CD14-positive monocyte (primary cell): ENCODE results near the gene CERS4. TPM values are rescaled to one million over a fixed set of nuclear protein-coding genes. Genes with fewer than 3 reads are reported as not detected.
"Not testable (repeated sequence)": the region's sequence is repeated elsewhere in the genome, so short reads cannot be mapped to it uniquely, and the experiment has no call there.

Experiments used
- DNase-seq, 3 donors: peaks; one replicate each; pipeline ENCODE4 v3.0.0-alpha.2; 2011 to 2022
- H2AFZ ChIP-seq: 2 replicates; pipeline ENCODE4 v1.6.0; 2012; ENCODE audit warnings: mild to moderate bottlenecking, low read depth, low read length, inconsistent platforms; ENCODE audit not compliant: insufficient read depth, poor library complexity, severe bottlenecking
- H3K27ac ChIP-seq, 2 donors: 1 replicate in 1 of 2; 2 replicates in 1 of 2; pipeline ENCODE4 v1.5.1; 2012 to 2013; ENCODE audit warnings: low read length in 2 of 2, control low read depth in 1 of 2, inconsistent platforms in 1 of 2, low read depth in 1 of 2, mild to moderate bottlenecking in 1 of 2
- H3K27me3 ChIP-seq, 2 donors: one replicate each; pipeline versions ENCODE4 v1.6.0 to v1.6.1; 2011 to 2013; ENCODE audit warnings: low read length in 2 of 2; ENCODE audit not compliant: control insufficient read depth in 2 of 2, insufficient read depth in 2 of 2
- H3K36me3 ChIP-seq, 2 donors: replicated peaks in 1 of 2; 1 replicate in 1 of 2; 2 replicates in 1 of 2; pipeline versions ENCODE4 v1.5.1 to v1.6.1; 2012 to 2013; ENCODE audit warnings: low read length in 2 of 2, control low read depth in 1 of 2, inconsistent platforms in 1 of 2, mild to moderate bottlenecking in 1 of 2; ENCODE audit not compliant: insufficient read depth in 2 of 2, control insufficient read depth in 1 of 2
- H3K4me1 ChIP-seq, 2 donors: 1 replicate in 1 of 2; 2 replicates in 1 of 2; pipeline versions ENCODE4 v1.5.1 to v1.6.1; 2012 to 2013; ENCODE audit warnings: low read length in 2 of 2, control low read depth in 1 of 2, inconsistent platforms in 1 of 2, mild to moderate bottlenecking in 1 of 2, moderate library complexity in 1 of 2; ENCODE audit not compliant: insufficient read depth in 2 of 2, control insufficient read depth in 1 of 2
- H3K4me2 ChIP-seq: replicated peaks from 2 replicates; pipeline ENCODE3; 2012; ENCODE audit warnings: low read length, moderate library complexity, mild to moderate bottlenecking; ENCODE audit not compliant: poor library complexity, severe bottlenecking; ENCODE audit errors: extremely low read depth
- H3K4me3 ChIP-seq, 3 experiments: fragments of 200-600 bp in 1 of 3; sonication (generic) in 1 of 3; replicated peaks in 1 of 3; 1 replicate in 2 of 3; 2 replicates in 1 of 3; pipeline ENCODE4 v1.5.1; 2011 to 2013; ENCODE audit warnings: low read length in 3 of 3, mild to moderate bottlenecking in 3 of 3, control low read depth in 2 of 3, low read depth in 2 of 3, inconsistent platforms in 1 of 3, moderate library complexity in 1 of 3
- H3K79me2 ChIP-seq: 2 replicates; pipeline ENCODE4 v1.6.0; 2012; ENCODE audit warnings: mild to moderate bottlenecking, control low read depth, inconsistent platforms, low read length, moderate library complexity; ENCODE audit not compliant: insufficient read depth
- H3K9ac ChIP-seq: 2 replicates; pipeline ENCODE4 v1.6.0; 2017; ENCODE audit warnings: low read length, mild to moderate bottlenecking; ENCODE audit not compliant: insufficient read depth, poor library complexity, severe bottlenecking
- H3K9me3 ChIP-seq, 2 donors: replicated peaks in 1 of 2; 1 replicate in 1 of 2; 2 replicates in 1 of 2; pipeline versions ENCODE4 v1.5.1 to v1.6.1; 2012 to 2013; ENCODE audit warnings: low read length in 2 of 2, control low read depth in 1 of 2; ENCODE audit not compliant: control insufficient read depth in 1 of 2, insufficient read depth in 1 of 2
- H4K20me1 ChIP-seq: 2 replicates; pipeline ENCODE4 v1.6.0; 2012; ENCODE audit warnings: mild to moderate bottlenecking, low read length, control low read depth, moderate library complexity; ENCODE audit not compliant: insufficient read depth
- H3K27ac Mint-ChIP-seq, 7 donors: one replicate each; pipeline ENCODE4 v1.8.0; 2020; ENCODE audit warnings: mild to moderate bottlenecking in 7 of 7, mixed read lengths in 7 of 7, moderate library complexity in 6 of 7, inconsistent platforms in 2 of 7
- H3K27me3 Mint-ChIP-seq, 3 donors: one replicate each; pipeline ENCODE4 v1.8.0; 2021 to 2022; ENCODE audit warnings: low read depth in 3 of 3, mild to moderate bottlenecking in 3 of 3, mixed read lengths in 3 of 3, moderate library complexity in 3 of 3, inconsistent platforms in 1 of 3
- H3K36me3 Mint-ChIP-seq, 2 donors: one replicate each; pipeline ENCODE4 v1.8.0; 2020; ENCODE audit warnings: mixed read lengths in 2 of 2, inconsistent platforms in 1 of 2, mild to moderate bottlenecking in 1 of 2
- H3K4me1 Mint-ChIP-seq: one replicate; pipeline ENCODE4 v1.8.0; 2020; ENCODE audit warnings: mild to moderate bottlenecking, mixed read lengths
- H3K4me3 Mint-ChIP-seq, 2 donors: one replicate each; pipeline ENCODE4 v1.8.0; 2020; ENCODE audit warnings: mild to moderate bottlenecking in 2 of 2, mixed read lengths in 2 of 2, moderate library complexity in 1 of 2
- H3K9me3 Mint-ChIP-seq, 7 donors: one replicate each; pipeline ENCODE4 v1.8.0; 2020 to 2022; ENCODE audit warnings: mixed read lengths in 7 of 7, mild to moderate bottlenecking in 6 of 7, moderate library complexity in 6 of 7, inconsistent platforms in 2 of 7
- WGBS: methylation state at CpG from one replicate; pipeline ENCODE4 v1.1.5; 2013; ENCODE audit warnings: missing lambda C conversion rate; ENCODE audit not compliant: insufficient coverage; 5-methylcytosine and 5-hydroxymethylcytosine counted together
- intact Hi-C, 2 donors: fragments of 100-400 bp; cut with micrococcal nuclease; formaldehyde crosslinking; loops; one replicate each; pipeline versions ENCODE4 v1.15.0 to v1.15.1; 2023
- polyA plus RNA-seq, 3 donors: library from polyadenylated mRNA; depleted of rRNA in 1 of 3; unstranded in 2 of 3; stranded (reverse) in 1 of 3; fragments of 300-500 nt in 2 of 3; fragments of >200 nt in 1 of 3; fragmentation: Illumina TruSeq in 2 of 3; gene quantifications; 1 replicate in 2 of 3; 2 replicates in 1 of 3; pipeline ENCODE4 v1.2.3, GENCODE V29; 2012 to 2021
- TF ChIP-seq, protein P1 (sequence below): fragments of 200-600 bp; IDR thresholded peaks from one replicate; pipeline ENCODE4 v1.8.0; 2022; ENCODE audit warnings: antibody characterized with exemption, mild to moderate bottlenecking

Gene CERS4
- polyA plus RNA-seq, 3 donors, result 11.4 to 12.1 (median 12.0) TPM

GRCh38 chr19:8216357-8216756 lies 7.2 kb downstream of the CERS4 start:
- peaks cover 11 to 14% of the 10 kb centered on the region in 2 donors for H3K4me1 ChIP-seq
- H3K27me3 ChIP-seq, result peaks cover 0 to 3% of the 10 kb centered on the region in 2 donors
- H4K20me1 ChIP-seq, result no peaks in the 10 kb centered on the region
- H3K36me3 Mint-ChIP-seq, result peaks cover 0 to 2% of the 10 kb centered on the region in 2 donors
- H3K4me3 ChIP-seq, result no peak overlapping the region
- no peak overlapping the region for H3K4me2 ChIP-seq
- H3K9ac ChIP-seq, result no peak overlapping the region
- no peak overlapping the region for H3K27ac ChIP-seq
- no peak for DNase-seq
- intact Hi-C loops, result no loop called here
- TF ChIP-seq, protein P1, sequence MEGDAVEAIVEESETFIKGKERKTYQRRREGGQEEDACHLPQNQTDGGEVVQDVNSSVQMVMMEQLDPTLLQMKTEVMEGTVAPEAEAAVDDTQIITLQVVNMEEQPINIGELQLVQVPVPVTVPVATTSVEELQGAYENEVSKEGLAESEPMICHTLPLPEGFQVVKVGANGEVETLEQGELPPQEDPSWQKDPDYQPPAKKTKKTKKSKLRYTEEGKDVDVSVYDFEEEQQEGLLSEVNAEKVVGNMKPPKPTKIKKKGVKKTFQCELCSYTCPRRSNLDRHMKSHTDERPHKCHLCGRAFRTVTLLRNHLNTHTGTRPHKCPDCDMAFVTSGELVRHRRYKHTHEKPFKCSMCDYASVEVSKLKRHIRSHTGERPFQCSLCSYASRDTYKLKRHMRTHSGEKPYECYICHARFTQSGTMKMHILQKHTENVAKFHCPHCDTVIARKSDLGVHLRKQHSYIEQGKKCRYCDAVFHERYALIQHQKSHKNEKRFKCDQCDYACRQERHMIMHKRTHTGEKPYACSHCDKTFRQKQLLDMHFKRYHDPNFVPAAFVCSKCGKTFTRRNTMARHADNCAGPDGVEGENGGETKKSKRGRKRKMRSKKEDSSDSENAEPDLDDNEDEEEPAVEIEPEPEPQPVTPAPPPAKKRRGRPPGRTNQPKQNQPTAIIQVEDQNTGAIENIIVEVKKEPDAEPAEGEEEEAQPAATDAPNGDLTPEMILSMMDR, result no peak
- peak overlapping the region in 1 of 7 donors; percentile 42 for H3K27ac Mint-ChIP-seq
- H3K4me3 Mint-ChIP-seq, result no peak overlapping the region
- H3K36me3 ChIP-seq, result no peaks in the 10 kb centered on the region
- H3K9me3 ChIP-seq, result no peaks in the 10 kb centered on the region
- no peaks in the 10 kb centered on the region for H3K79me2 ChIP-seq
- peaks cover 16% of the 10 kb centered on the region for H3K4me1 Mint-ChIP-seq
- H3K9me3 Mint-ChIP-seq, result no peaks in the 10 kb centered on the region
- no peak overlapping the region for H2AFZ ChIP-seq
- 0% methylated on average over 1 of the region's 2 CpGs for WGBS
- H3K27me3 Mint-ChIP-seq, result peaks cover 19 to 50% (median 27%) of the 10 kb centered on the region in 3 donors

GRCh38 chr19:8218127-8218526 lies 9.0 kb downstream of the CERS4 start:
- H2AFZ ChIP-seq, H3K79me2 ChIP-seq, H3K4me2 ChIP-seq, H4K20me1 ChIP-seq, H3K27ac ChIP-seq, H3K27me3 ChIP-seq, intact Hi-C loops, H3K36me3 Mint-ChIP-seq, DNase-seq, H3K9ac ChIP-seq, H3K36me3 ChIP-seq, H3K4me3 ChIP-seq, H3K9me3 ChIP-seq, H3K9me3 Mint-ChIP-seq: not testable (repeated sequence)
- H3K4me1 ChIP-seq, result peaks cover 11 to 14% of the 10 kb centered on the region in 2 donors
- peaks cover 11 to 38% (median 19%) of the 10 kb centered on the region in 3 donors for H3K27me3 Mint-ChIP-seq
- 97% methylated on average over 7 of the region's 7 CpGs for WGBS
- peak overlapping the region in 2 of 7 donors; percentile 70 to 77 for H3K27ac Mint-ChIP-seq
- peaks cover 13% of the 10 kb centered on the region for H3K4me1 Mint-ChIP-seq
- H3K4me3 Mint-ChIP-seq, result peak overlapping the region in 1 of 2 donors; percentile 35
